PC-9 (cell line): ENCODE measurements around the gene JAK3. TPM values are rescaled to one million over a fixed set of nuclear protein-coding genes. Genes with fewer than 3 reads are reported as not detected.
"Not testable (repeated sequence)": the region's sequence is repeated elsewhere in the genome, so short reads cannot be mapped to it uniquely, and the experiment has no call there.

Experiments
- BruUV-seq: library from RNA; stranded (reverse); fragments of 400-500 nt; replicated peaks from 2 replicates; lab custom pipeline; 2021; lab: Mats Ljungman, UMichigan
- CTCF ChIA-PET: fragments of 300-600 bp; sonication (Branson Sonifier 250); formaldehyde crosslinking; loops from one replicate; lab custom pipeline; 2022; ENCODE audit warnings: antibody characterized with exemption; lab: Charles Lee
- POLR2A ChIA-PET: fragments of 300-600 bp; sonication (Branson Sonifier 250); formaldehyde crosslinking; loops from one replicate; lab custom pipeline; 2022; ENCODE audit warnings: antibody characterized with exemption; ENCODE audit not compliant: unreplicated experiment; lab: Charles Lee
- DNase-seq, 2 experiments: peaks; one replicate each; pipeline versions ENCODE4 v3.0.0 to v3.0.0-alpha.2; 2015 to 2022; ENCODE audit warnings: mixed read lengths in 1 of 2
- H2AFZ ChIP-seq: fragments of 200-600 bp; sonication (generic); 2 replicates; pipeline ENCODE4 v1.8.1; 2017; ENCODE audit warnings: antibody characterized with exemption
- H3F3A ChIP-seq: fragments of 200-600 bp; sonication (generic); 2 replicates; pipeline ENCODE4 v1.8.1; 2017; ENCODE audit warnings: antibody characterized with exemption, mild to moderate bottlenecking, low read depth; ENCODE audit not compliant: insufficient read depth
- H3K27ac ChIP-seq: fragments of 200-600 bp; sonication (generic); 2 replicates; pipeline ENCODE4 v1.6.1; 2016; ENCODE audit warnings: mixed run types
- H3K27me3 ChIP-seq: fragments of 200-600 bp; sonication (generic); 2 replicates; pipeline ENCODE4 v1.6.1; 2016; ENCODE audit warnings: low read depth, mixed run types; ENCODE audit not compliant: insufficient read depth
- H3K36me3 ChIP-seq: fragments of 200-600 bp; sonication (generic); 2 replicates; pipeline ENCODE4 v1.6.1; 2016; ENCODE audit warnings: low read depth, mixed run types
- H3K4me1 ChIP-seq: fragments of 200-600 bp; sonication (generic); replicated peaks from 2 replicates; pipeline ENCODE4 v1.6.1; 2016; ENCODE audit warnings: mixed run types; ENCODE audit not compliant: insufficient read depth
- H3K4me2 ChIP-seq: fragments of 200-600 bp; sonication (generic); 2 replicates; pipeline ENCODE4 v1.6.1; 2017; ENCODE audit warnings: mixed run types
- H3K4me3 ChIP-seq: fragments of 200-600 bp; sonication (generic); 2 replicates; pipeline ENCODE4 v1.6.1; 2016; ENCODE audit warnings: mixed run types
- H3K79me2 ChIP-seq: fragments of 200-600 bp; sonication (generic); 2 replicates; pipeline ENCODE4 v1.6.1; 2017; ENCODE audit warnings: low read depth, mixed run types
- H3K9me2 ChIP-seq: fragments of 200-600 bp; sonication (generic); 2 replicates; pipeline ENCODE4 v1.8.1; 2017; ENCODE audit warnings: mild to moderate bottlenecking; ENCODE audit not compliant: insufficient read depth
- H3K9me3 ChIP-seq: fragments of 200-600 bp; sonication (generic); 2 replicates; pipeline ENCODE4 v1.8.1; 2016; ENCODE audit warnings: low read depth; ENCODE audit not compliant: insufficient read depth
- H4K20me1 ChIP-seq: fragments of 200-600 bp; sonication (generic); 2 replicates; pipeline ENCODE4 v1.8.1; 2017; ENCODE audit not compliant: insufficient read depth
- CTCF ChIP-seq: fragments of 200-600 bp; sonication (generic); conservative IDR thresholded peaks from 2 replicates; pipeline ENCODE4 v1.6.1; 2017; ENCODE audit warnings: mixed run types, antibody characterized with exemption, mild to moderate bottlenecking, moderate library complexity
- EZH2 ChIP-seq: fragments of 200-600 bp; sonication (generic); IDR thresholded peaks from 2 replicates; pipeline ENCODE4 v1.8.0; 2017; ENCODE audit warnings: antibody characterized with exemption, low read depth
- intact Hi-C: fragments of 100-400 bp; cut with micrococcal nuclease; formaldehyde crosslinking; loops from one replicate; pipeline ENCODE4 v1.10.0; 2022; ENCODE audit not compliant: unreplicated experiment
- total RNA-seq: library from RNA; stranded (reverse); gene quantifications from 2 replicates; pipeline ENCODE4 v1.2.3, GENCODE V29; 2021

JAK3 gene
- total RNA-seq, 1 experiment from 2014 or later: 13.5 TPM

- Histone ChIP-seq H3K4me2 (no peak overlapping the region), H3F3A (peaks cover 25% of the 10 kb centered on the region), H3K79me2 (peaks cover 8% of the 10 kb centered on the region; the same call in 1 of the 2 replicates), H3K9me3 (no peaks in the 10 kb centered on the region), H2AFZ (no peak overlapping the region), H3K27me3 (no peaks in the 10 kb centered on the region), H4K20me1 (no peaks in the 10 kb centered on the region), H3K4me3 (no peak overlapping the region), H3K9me2 (no peaks in the 10 kb centered on the region), H3K27ac (no peak overlapping the region), H3K4me1 (peaks cover 12% of the 10 kb centered on the region), H3K36me3 (peaks cover 10% of the 10 kb centered on the region; the same call in 1 of the 2 replicates)
- ChIA-PET POLR2A (no interaction called here), CTCF (no interaction called here)
- BruUV-seq: no TSS peak
- no peak for DNase-seq
- intact Hi-C loops: no loop called here
- TF ChIP-seq EZH2 (no peak), CTCF (no peak)
These were observed 67.0 kb downstream of the JAK3 start for GRCh38 chr19:17780781-17781180.

GRCh38 chr19:17778968-17779929, 68.5 kb downstream of the JAK3 start:
- H3K27me3 ChIP-seq: no peaks in the 10 kb centered on the region
- peak; percentile 67 to 79 for DNase-seq
- intact Hi-C loops: loop anchor here (1.0 to 5.0 kb wide), 4 partner anchors 11 to 312 kb away; no protein-coding TSS in a partner anchor
- peak overlapping the region; percentile 80 for H3K4me2 ChIP-seq
- TF ChIP-seq CTCF (no peak), EZH2 (no peak)
- CTCF ChIA-PET: interaction anchor here (0.6 kb wide), 1 partner anchor 129 kb away, joined by 3 read pairs; no protein-coding TSS in a partner anchor
- peak overlapping the region; percentile 72 for H3K4me3 ChIP-seq
- H3K79me2 ChIP-seq: peaks cover 8% of the 10 kb centered on the region; the same call in 1 of the 2 replicates
- peaks cover 18% of the 10 kb centered on the region for H3K4me1 ChIP-seq
- H3K27ac ChIP-seq: peak overlapping the region; percentile 43
- H4K20me1 ChIP-seq: no peaks in the 10 kb centered on the region
- peaks cover 10% of the 10 kb centered on the region; the same call in 1 of the 2 replicates for H3K36me3 ChIP-seq
- no peaks in the 10 kb centered on the region for H3K9me3 ChIP-seq
- H3K9me2 ChIP-seq: no peaks in the 10 kb centered on the region
- POLR2A ChIA-PET: interaction anchor here (0.6 kb wide), 2 partner anchors 11 to 470 kb away, joined by 3 read pairs; no protein-coding TSS in a partner anchor
- H2AFZ ChIP-seq: peak overlapping the region; percentile 75
- H3F3A ChIP-seq: peaks cover 21% of the 10 kb centered on the region
- BruUV-seq: TSS peak; percentile 67

GRCh38 chr19:17778251-17778967, 69.4 kb downstream of the JAK3 start:
- Histone ChIP-seq H3K27ac (peak overlapping the region; percentile 43), H2AFZ (peak overlapping the region; percentile 75), H3F3A (peaks cover 18% of the 10 kb centered on the region), H3K4me3 (peak overlapping the region; percentile 72), H4K20me1 (no peaks in the 10 kb centered on the region), H3K79me2 (peaks cover 8% of the 10 kb centered on the region; the same call in 1 of the 2 replicates), H3K4me1 (peaks cover 18% of the 10 kb centered on the region), H3K27me3 (no peaks in the 10 kb centered on the region), H3K9me2 (no peaks in the 10 kb centered on the region), H3K36me3 (0 out of 2 replicates have a peak, but pooled peaks cover 3% of the 10 kb centered on the region), H3K9me3 (no peaks in the 10 kb centered on the region), H3K4me2 (peak overlapping the region; percentile 80)
- CTCF ChIA-PET: no interaction called here
- no TSS peak for BruUV-seq
- POLR2A ChIA-PET: interaction anchor here (0.6 kb wide), 1 partner anchor 469 kb away, joined by 3 read pairs; no protein-coding TSS in a partner anchor
- no peak for TF ChIP-seq EZH2
- no peak for TF ChIP-seq CTCF
- intact Hi-C loops: loop anchor here (1.0 to 5.0 kb wide), 3 partner anchors 18 to 311 kb away; no protein-coding TSS in a partner anchor
- DNase-seq: peak; percentile 82 to 91

GRCh38 chr19:17777840-17778239, 69.9 kb downstream of the JAK3 start:
- H3K9me2 ChIP-seq, H3K4me3 ChIP-seq, H3K27ac ChIP-seq, POLR2A ChIA-PET, H4K20me1 ChIP-seq, H3K36me3 ChIP-seq, DNase-seq, H3K9me3 ChIP-seq, BruUV-seq, H3K27me3 ChIP-seq, H2AFZ ChIP-seq, H3K79me2 ChIP-seq: not testable (repeated sequence)
- Histone ChIP-seq H3K4me1 (peaks cover 18% of the 10 kb centered on the region), H3F3A (peaks cover 18% of the 10 kb centered on the region), H3K4me2 (peak overlapping the region; percentile 80; the same call in 1 of the 2 replicates)
- intact Hi-C loops: loop anchor here (1.0 to 5.0 kb wide), 3 partner anchors 19 to 311 kb away; no protein-coding TSS in a partner anchor
- CTCF ChIA-PET: interaction anchor here (0.6 to 0.7 kb wide), 2 partner anchors 26 to 219 kb away, joined by 4 to 7 read pairs; no protein-coding TSS in a partner anchor
